ENCODE measurements around the gene CRY2.

- TF ChIP-seq GATA2 (IDR thresholded peaks at IDR 0.05; ENCODE audit: low read depth, low read length) (no peak), GATA3 (IDR thresholded peaks at IDR 0.05; ENCODE audit: low read depth, low read length) (no peak)
Observed at GRCh38 chr11:45885274-45885920, 38.1 kb downstream of the CRY2 start, which contains the start of gene MAPK8IP1.

Measured in SH-SY5Y (cell line).